HG03354 (cell line): ENCODE data around the gene COX10.

Experiments
- ATAC-seq: cut with Tn5 transposase; IDR thresholded peaks from one replicate; pipeline ENCODE4 v1.9.1; 2021; ENCODE audit warnings: mild to moderate bottlenecking; ENCODE audit not compliant: unreplicated experiment, poor library complexity, severe bottlenecking

COX10 gene

DNA sequence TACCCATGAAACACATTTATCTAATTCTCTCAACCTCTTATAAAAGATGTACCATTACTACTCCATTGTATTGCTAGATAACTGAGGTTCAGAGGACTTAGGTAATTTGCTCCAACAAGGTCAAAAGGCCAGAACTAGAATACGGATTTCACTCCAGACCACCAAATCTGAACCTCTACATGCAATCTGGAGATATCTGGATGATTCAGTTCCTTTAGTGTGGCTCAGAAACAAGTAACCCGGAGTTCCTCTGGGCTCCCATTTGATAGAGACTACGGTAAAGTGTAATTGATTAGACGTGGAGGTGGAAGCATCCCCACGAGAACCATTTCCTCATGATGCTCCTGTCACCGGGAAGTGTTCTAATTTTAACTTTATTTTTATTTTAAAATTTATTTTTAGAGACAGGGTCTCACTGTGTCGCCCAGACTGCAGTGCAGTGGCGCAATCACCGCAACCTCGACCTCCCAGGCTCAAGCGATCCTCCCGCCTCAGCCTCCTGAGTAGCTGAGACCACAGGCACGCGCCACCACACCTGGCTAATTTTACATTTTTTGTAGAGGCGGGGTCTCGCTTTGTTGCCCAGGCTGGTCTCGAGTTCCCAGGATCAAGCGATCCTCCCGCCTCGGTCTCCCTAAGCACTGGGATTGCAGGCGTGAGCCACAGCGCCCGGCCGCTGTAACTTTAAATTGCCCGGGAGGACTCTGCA, 608 bp upstream of the COX10 start:
- ATAC-seq: peak; percentile 15

DNA sequence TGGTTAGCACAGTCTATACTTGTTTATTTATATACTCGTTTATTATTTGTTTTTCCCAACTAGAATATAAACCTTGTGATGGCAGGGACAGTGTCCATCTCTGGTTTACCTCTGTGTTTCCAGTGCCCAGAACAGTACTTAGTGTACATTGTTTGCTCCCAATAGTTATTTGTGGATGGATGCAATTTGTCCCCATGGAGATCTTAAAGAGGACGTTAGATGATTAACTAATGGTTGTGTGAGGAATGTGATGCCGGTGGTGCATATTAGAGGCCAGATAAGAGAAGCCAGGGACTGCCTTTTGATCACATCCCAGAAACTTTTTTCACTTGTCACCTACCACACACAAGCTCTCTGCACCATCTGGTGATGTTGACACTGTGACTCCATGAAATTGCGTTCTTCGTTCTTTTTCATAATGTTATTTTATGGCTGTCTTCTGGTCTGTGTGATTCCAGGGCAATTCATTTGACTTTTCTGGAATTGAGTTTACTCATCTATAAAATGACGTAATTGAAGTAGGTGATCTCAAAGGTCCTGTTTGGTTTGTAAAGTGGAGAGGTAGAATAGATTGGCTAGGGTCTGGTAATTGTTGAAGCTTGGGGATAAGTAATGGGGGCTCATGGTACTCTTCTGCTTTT, 1.2 kb downstream of the COX10 start:
- ATAC-seq: no peak

DNA sequence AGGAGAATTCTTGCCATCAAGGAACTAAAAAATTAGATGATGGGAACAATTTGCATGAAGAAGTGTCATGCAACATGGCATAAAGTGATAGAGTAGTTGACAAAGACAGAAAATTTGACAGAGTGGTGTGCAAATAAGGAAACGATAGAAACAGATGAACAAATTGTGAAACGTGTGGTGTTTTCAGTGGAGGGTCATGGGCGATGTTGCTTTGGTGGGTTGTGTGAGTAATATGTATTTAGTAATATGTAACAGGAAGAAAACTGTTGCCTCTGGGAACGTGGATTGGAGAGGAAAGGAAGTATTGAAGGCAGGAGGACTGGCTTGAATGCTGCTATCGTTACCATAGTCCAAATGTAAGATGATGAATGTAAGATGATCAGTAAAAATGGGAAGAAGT, 3.6 kb downstream of the COX10 start:
- no peak for ATAC-seq

DNA sequence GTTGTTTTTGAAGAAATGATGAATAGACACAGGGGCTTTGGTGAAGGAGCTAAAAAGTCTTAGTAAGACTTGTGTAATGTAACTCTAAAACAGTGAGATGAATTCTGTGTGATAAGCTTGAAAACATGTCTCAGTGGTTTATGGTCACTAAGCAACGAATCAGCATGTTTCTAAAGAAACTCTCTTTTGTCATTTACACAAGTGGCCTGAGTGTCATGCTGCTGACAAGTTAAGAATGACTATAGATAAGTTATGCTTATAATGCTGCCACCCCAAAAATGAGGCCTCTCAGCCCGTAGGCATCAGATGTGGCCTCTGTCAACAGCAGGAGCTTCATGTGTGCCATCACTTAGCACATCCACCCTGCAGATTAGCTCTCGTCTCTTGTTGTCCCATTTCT, 8.7 kb downstream of the COX10 start:
- ATAC-seq: no peak

DNA sequence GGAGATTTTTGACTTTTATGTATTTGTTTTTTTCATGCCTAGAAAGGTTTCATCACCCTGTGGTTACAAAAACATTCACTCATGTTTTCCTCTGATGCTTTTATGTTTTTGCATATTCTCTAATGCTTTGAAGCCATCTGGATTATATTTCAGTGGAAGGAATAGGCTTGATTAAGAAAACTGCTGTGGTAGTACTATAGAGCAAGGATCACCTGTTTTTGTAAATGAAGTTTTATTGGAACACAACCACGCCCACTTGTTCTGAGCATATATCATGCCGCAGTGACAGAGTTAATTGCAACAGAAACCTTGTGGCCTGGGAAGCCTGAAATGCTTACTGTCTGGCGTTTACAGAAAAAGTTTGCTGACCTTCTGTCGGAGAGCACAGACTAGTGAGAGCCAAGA, 11.5 kb downstream of the COX10 start:
- ATAC-seq: no peak

DNA sequence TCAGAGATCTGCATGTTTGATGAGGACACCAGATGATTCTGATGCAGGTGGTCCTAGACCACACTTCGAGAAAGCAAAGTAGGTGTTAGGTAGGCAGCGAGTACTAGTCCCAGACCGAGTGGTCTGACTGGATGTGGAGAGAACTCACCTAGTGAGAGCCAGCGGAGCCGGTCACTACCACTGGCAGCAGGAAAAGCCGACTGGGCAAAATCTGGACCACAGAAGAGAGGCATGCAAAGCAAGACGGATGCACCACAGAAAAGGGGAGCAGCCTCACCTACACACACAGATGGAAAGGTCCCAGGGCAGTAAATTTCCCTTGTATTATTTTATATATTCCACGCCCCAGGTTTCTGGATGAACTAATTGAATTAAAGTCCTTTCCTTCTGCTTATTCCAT, 13.5 kb downstream of the COX10 start:
- ATAC-seq: no peak

DNA sequence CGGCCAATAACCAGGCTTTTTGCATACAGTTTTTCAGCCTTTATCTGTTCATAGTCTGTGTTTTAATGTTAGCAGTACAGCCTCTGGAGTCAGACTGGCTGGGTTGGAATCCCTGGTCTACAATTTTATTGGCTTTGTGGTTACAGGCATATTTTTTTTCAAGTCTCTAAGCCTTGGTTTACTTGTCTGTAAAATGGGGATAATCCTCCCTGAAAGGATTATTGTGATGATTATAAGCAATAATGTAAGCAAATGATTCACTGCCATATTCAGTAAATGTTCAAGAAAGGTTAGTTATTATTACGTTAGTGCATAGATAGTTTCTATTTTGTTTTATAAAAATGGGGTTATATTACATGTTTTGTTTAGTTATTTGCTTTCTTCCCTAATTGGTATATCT, 15.7 kb downstream of the COX10 start:
- no peak for ATAC-seq

DNA sequence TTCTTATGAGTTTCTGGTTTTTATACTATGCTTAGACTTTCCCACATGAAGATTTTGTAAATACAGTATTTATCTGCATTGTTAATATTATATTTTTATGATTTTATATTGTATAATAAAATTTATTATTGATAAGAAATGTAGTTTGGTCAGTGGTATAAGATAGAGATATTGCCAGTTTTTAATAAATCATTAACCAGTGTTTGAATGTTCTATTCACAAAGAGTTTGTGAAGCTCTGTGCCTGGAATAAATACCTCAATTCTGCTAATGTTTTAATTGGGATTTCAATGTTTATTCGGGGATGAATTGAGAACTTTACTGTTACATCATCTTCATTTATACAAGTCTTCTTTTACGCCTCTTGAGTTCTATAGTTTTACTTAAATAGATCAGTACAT, 16.9 kb downstream of the COX10 start:
- ATAC-seq: no peak

DNA sequence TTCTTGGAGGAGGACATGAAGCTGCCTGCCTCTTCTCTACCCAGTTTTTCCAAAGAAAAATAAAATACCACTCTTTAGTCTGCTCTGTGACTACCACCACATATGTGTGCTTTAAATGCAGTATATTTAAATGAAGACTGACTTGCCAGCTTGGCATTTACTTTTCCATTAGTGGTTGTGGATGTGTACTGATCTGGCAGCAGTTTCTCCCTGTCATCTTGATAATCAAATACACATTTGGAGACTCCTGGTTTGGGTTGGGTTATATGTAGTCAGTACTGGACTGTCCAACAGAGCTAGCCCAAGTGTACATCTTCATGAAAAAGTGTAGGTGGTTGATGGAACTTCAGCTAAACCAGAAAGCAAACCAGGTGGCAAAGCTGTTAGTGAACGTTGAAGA, 19.9 kb downstream of the COX10 start:
- no peak for ATAC-seq

DNA sequence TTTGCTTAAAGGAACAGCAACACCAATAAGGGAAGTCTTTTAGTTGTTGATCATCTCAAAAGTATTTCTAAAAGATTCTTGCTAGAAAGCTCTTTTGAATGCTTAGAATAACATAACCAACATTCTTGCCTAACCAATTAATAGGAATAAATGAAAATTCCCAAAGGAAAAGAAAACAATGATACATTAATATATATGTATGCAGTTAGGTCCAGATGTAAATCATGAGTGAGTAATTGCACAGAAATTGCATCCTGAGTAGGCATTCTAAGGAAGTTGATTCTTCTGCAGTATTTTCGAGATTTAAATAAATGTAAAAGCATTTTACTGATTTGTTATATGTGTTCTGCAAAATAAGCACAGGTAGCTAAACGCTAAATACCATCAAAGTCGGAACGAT, 22.1 kb downstream of the COX10 start:
- ATAC-seq: no peak

DNA sequence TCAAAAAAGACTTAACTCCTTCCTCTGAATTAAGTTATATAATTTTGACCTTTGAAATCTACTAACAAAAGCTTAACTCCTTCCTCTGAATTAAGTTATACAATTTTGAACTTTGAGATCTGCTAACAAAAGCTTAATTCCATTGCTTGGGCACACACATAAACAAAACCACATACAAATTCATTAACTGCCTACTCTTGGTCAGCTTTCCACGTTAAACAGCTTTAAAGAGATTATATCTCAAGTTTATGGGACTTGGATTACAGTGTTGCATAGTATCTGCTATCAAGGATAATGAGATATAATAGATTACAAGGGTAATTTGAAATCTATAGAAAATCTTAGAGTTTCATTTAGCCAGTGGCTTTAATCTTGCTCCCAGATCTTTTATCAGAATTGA, 23.5 kb downstream of the COX10 start:
- no peak for ATAC-seq

DNA sequence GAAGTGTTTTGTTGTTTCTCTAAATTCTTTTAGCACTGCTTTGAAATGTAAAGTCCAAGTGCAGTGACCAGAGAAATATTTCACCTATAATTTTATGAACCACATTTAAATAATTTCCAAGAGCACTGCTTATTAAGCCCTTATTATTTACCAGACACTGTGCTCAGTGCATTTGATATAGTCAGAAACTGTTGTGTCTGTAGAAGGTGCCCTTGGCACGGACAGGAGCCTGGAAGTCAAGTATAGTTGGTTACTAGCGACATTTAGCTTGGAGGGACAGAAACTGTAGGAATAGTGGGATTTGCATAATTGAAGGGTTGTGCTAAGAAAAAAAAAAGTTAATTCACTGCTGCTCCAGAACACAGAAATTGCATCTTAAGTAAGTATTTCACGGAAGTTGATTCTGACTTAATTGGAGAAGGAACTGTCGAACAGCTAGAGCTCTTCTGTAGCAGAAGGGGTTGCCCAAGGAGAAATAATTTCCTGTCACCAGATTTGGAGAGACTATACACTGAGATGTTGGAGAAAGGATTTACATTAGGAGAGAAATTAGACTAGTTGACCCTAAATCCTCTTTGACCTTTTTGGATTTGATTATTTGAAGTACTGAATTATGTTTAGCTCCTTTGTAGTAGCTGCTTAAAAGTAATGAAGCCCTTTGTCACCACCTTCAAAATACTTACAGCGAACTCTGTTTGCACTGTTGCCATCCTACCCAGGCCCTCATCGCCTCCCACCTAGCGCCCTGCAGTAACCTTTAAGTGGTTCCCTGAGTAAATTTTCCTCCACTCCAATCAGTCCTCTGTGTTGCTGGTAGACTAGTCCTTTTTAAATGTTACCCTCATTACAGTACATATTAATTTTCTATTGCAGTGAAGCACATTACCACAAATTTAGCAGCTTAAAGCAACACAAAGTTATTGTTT, 25.6 kb downstream of the COX10 start:
- no peak for ATAC-seq

DNA sequence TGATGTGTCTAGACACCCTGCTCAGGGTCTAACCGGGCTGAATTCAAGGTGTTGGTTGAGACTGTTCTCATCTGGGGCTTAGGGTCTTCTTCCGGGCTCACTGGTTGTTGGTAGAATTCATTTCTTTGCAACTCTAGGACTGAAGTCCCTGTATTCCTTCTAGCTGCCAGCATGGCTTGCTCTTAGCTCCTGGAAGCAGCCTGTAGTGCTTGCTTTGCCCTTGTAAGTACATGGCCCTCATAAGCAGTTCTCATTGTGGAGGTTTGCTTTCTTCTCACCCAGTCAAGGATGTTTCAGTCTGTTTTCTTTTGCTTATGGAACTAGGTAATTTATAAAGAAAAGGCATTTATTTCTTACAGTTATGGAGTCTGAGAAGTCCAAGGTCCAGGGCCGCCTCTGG, 26.3 kb downstream of the COX10 start:
- ATAC-seq: no peak

DNA sequence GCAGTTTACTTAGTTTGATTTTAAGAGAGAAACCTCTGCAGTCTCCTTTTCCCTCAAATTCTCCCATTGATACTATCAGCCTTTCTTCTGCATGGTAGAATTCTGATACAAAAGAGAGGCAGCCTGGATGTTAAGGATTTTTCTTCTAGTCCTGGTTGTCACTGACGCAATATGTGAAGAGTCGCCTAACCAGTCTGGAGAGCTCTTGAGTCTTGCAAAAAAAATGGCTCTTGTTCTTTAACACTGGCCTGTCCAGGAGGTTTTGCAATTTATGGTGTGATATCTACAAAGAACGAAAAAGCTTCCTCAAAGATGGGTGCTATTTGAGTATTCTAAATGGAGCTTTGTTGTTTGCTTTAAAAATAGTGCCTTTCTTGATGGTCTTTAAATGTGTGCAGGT, 28.9 kb downstream of the COX10 start:
- no peak for ATAC-seq

DNA sequence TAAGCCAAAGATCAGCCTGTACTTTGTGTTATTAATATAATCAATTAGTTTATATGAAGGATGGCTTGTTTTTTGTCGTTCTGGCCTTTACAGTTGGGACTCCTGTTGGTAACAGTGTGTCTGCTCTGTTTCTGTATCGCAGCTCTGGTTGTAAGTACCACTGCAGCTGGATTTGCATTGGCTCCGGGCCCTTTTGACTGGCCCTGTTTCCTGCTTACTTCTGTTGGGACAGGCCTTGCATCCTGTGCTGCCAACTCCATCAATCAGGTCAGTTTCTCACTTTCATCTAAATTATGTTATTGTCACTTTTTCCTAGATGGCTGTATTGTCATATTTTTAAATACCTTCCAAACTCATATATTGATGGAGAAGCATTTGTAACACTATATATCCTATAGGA, 32.7 kb downstream of the COX10 start:
- ATAC-seq: no peak

DNA sequence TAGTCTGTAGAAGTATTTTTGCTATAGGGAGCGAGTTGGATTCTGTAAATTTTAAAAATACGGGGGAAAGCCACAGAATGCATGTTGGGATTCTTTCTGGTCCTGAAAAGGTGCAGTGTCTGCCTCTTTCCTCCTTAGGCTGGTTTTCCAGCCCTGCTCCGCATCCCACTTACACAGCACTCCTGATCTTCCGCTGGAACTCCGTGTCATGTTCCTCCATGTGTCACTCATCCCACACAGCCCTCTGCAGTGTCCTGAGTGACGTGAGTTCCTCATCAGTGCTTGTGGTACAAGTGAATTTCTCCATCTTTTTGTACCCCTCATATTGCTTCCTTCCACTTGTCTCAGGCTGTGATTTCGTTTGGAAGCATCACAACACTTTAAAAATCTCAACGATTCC, 34.5 kb downstream of the COX10 start:
- ATAC-seq: no peak

DNA sequence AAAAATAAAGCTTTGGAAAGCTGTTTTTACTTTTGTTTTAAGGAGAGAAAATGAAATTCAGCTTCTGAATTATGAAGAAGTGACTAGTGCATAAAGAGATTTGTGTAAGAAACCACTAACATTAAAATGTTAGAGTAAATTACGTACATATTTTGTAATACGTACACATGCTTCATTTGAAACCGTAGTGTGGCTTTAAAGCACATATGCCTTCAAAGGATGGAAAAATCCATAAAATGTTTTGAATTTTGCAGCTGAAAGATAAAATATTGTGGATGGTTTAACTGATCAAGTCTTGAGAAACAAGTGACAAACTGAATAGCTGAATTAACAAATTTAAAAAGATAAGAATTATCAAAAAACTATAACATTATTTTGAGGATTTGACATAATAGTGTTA, 35.4 kb downstream of the COX10 start:
- no peak for ATAC-seq

DNA sequence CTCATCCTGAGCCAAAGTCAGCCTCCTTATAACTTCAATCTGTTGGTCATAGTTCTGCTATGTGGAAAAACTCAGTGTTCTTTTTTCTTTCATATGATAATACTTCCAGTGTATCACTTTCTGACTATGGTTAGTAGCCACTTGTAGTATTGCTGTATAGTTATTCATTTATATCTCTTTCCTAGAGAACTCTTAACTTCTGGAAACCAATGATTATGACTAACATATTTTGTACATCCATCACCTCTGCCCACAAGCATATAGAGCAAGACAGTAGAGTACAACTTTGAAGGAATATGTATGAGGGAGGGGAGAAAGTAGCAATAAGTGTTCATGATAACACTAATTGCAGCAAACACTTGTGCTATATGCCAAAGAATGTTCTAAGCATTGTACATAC, 38.6 kb downstream of the COX10 start:
- ATAC-seq: no peak

DNA sequence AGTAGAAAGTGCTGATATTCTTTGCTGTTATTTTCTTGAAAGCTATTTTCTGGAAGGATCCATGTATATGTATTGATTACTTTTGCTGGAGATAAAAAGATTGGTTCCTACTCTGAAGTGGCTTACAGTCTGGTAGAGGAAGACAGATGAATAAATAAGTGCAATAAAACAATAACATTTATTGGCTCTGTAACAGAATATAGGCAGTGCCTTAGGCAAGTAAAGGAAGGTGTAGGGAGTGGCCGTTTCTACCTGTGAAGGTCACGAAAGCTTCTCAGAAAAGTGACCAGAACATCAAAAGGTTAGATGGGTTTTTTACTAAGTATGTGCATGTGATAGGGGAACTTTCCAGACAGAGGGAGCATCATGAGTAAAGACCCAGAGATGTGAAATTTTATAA, 43.1 kb downstream of the COX10 start:
- ATAC-seq: no peak

DNA sequence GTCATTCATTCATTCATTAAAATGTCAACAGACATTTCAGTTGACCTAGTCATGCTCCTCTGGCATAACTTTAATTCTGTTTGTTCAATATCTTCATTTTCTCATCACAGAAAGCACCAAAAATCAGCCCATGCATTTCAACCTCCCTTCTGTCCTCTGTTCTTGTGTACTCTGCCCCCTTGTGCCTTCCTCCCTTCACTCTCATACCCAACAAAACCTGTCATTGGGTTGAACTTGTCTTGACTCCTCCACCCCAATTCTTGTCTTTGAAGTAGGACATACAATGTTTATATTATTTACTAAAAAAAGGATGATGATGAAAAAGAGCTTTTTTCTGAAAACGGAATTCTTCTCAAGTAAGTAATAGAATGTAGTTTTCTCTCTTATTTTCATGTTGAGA, 43.8 kb downstream of the COX10 start:
- no peak for ATAC-seq
